ENCODE data around the gene LGMN. TPM values are rescaled to one million over a fixed set of nuclear protein-coding genes. Genes with fewer than 3 reads are reported as not detected.

Gene LGMN
- total and polyA plus RNA-seq, 2 donors (not counting 1 experiment from before 2014, with no cell fraction given): 17.6 to 21.1 TPM

DNA sequence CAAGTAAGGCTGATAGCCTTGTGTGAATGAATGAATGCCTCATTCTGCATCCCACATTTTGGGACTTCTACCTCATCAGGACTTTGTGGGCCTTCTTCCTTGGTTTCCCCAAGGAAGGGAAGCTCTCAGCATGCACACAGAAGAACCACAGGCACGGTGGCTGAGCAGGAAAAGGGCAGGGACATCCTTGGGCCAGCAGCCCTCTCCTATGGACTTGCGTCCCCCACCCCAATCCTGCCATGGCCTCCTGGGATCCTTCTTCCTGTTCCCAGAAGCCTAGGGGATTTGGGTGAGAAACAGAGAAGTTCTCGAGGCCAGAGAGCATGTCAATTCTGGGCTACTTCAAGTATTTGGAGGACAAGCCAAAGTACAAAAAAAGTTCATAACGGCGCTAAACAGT, 69.7 kb downstream of the LGMN start:
- ChIA-PET CTCF (interaction anchor here (3.3 to 5.2 kb wide), 2 partner anchors 64 to 83 kb away, joined by 29 to 38 read pairs; no protein-coding TSS in a partner anchor), POLR2A (no interaction called here)
- H3K4me1 ChIP-seq (ENCODE audit: control insufficient read depth in 2 of 2, insufficient read depth in 2 of 2, low read length in 2 of 2): peaks cover 49 to 53% of the 10 kb centered on the region in 2 donors
- no peak overlapping the region for H3K9ac ChIP-seq (ENCODE audit: low read length)
- peak overlapping the region; percentile 84 for H3K27ac Mint-ChIP-seq
- ATAC-seq (ENCODE audit: low read depth) (no peak), DNase-seq (no peak)
- no peaks in the 10 kb centered on the region for H3K27me3 Mint-ChIP-seq
- peak overlapping the region in 1 of 2 donors; percentile 66 for H3K27ac ChIP-seq (ENCODE audit: low read length in 2 of 2)
- peaks cover 45% of the 10 kb centered on the region for H3K79me2 ChIP-seq (ENCODE audit: control insufficient read depth, insufficient read depth, low read length)
- no peak overlapping the region for H3K4me2 ChIP-seq (replicated peaks; ENCODE audit: low read depth, low read length, poor library complexity, severe bottlenecking)
- no peak overlapping the region for H3K4me3 Mint-ChIP-seq
- TF ChIP-seq, protein P1, sequence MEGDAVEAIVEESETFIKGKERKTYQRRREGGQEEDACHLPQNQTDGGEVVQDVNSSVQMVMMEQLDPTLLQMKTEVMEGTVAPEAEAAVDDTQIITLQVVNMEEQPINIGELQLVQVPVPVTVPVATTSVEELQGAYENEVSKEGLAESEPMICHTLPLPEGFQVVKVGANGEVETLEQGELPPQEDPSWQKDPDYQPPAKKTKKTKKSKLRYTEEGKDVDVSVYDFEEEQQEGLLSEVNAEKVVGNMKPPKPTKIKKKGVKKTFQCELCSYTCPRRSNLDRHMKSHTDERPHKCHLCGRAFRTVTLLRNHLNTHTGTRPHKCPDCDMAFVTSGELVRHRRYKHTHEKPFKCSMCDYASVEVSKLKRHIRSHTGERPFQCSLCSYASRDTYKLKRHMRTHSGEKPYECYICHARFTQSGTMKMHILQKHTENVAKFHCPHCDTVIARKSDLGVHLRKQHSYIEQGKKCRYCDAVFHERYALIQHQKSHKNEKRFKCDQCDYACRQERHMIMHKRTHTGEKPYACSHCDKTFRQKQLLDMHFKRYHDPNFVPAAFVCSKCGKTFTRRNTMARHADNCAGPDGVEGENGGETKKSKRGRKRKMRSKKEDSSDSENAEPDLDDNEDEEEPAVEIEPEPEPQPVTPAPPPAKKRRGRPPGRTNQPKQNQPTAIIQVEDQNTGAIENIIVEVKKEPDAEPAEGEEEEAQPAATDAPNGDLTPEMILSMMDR (IDR thresholded peaks at IDR 0.05): no peak
- TF ChIP-seq EZH2 (IDR thresholded peaks at IDR 0.05; ENCODE audit: borderline replicate concordance, insufficient read depth, low read depth, low read length, poor library complexity, severe bottlenecking): no peak
- H3K4me3 ChIP-seq (ENCODE audit: control extremely low read depth in 1 of 5, extremely low read depth in 1 of 5, insufficient read depth in 1 of 5, low read depth in 2 of 5, low read length in 4 of 5): no peak overlapping the region
- H3K27me3 ChIP-seq (replicated peaks in 1 of 4; ENCODE audit: control extremely low read depth in 1 of 4, control insufficient read depth in 3 of 4, insufficient read depth in 4 of 4, low read length in 3 of 4): no peaks in the 10 kb centered on the region
- H2AFZ ChIP-seq (ENCODE audit: insufficient read depth, low read depth, low read length, poor library complexity, severe bottlenecking): no peak overlapping the region
- peaks cover 0 to 20% (median 0%) of the 10 kb centered on the region in 3 donors for H3K9me3 ChIP-seq (ENCODE audit: control extremely low read depth in 1 of 3, control insufficient read depth in 2 of 3, insufficient read depth in 1 of 3, low read length in 2 of 3)
- WGBS (ENCODE audit: insufficient coverage): 93% methylated on average over 3 of the region's 5 CpGs
- peaks cover 77% of the 10 kb centered on the region for H4K20me1 ChIP-seq (ENCODE audit: control insufficient read depth, insufficient read depth, low read length, poor library complexity, severe bottlenecking)
- peaks cover 57% of the 10 kb centered on the region for H3K4me1 Mint-ChIP-seq
- H3K36me3 ChIP-seq (replicated peaks in 1 of 2; ENCODE audit: control extremely low read depth in 1 of 2, control insufficient read depth in 1 of 2, extremely low read depth in 1 of 2, insufficient read depth in 2 of 2, low read length in 1 of 2): peaks cover 2 to 80% of the 10 kb centered on the region in 2 experiments
- H3K9me3 Mint-ChIP-seq (ENCODE audit: insufficient read depth): no peaks in the 10 kb centered on the region
- intact Hi-C loops (cut with micrococcal nuclease): no loop called here

DNA sequence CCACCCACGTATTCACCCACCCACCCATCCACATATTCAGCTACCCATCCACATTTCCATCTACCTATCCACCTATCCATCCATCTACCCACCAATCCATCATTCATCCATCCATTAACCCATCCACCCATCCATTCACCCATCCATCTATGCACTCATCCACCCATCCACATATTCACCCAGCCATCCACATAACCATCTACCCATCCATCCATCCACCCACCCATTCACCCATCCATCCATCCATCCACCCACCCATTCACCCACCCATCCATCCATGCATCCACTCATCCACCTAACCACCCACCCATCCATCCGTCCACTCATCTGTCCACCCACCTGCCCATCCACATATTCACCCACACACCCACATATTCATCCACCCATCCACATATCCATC, 70.5 kb downstream of the LGMN start:
- no peak overlapping the region for H3K4me2 ChIP-seq (replicated peaks; ENCODE audit: low read depth, low read length, poor library complexity, severe bottlenecking)
- no peaks in the 10 kb centered on the region for H3K27me3 Mint-ChIP-seq
- peaks cover 53% of the 10 kb centered on the region for H3K79me2 ChIP-seq (ENCODE audit: control insufficient read depth, insufficient read depth, low read length)
- H3K4me3 ChIP-seq (ENCODE audit: control extremely low read depth in 1 of 5, extremely low read depth in 1 of 5, insufficient read depth in 1 of 5, low read depth in 2 of 5, low read length in 4 of 5): no peak overlapping the region
- H4K20me1 ChIP-seq (ENCODE audit: control insufficient read depth, insufficient read depth, low read length, poor library complexity, severe bottlenecking): peaks cover 79% of the 10 kb centered on the region
- H3K9me3 Mint-ChIP-seq (ENCODE audit: insufficient read depth): no peaks in the 10 kb centered on the region
- H3K27ac ChIP-seq (ENCODE audit: low read length in 2 of 2): peak overlapping the region; percentile 69 to 77
- no peak for ATAC-seq (ENCODE audit: low read depth)
- H3K27ac Mint-ChIP-seq: peak overlapping the region; percentile 92
- H3K4me3 Mint-ChIP-seq: peak overlapping the region; percentile 54
- no peak for DNase-seq
- H3K9ac ChIP-seq (ENCODE audit: low read length): no peak overlapping the region
- POLR2A ChIA-PET: interaction anchor here (0.5 to 2.2 kb wide), 4 partner anchors 8 to 221 kb away, joined by 3 to 7 read pairs (median 4); no protein-coding TSS in a partner anchor
- TF ChIP-seq EZH2 (IDR thresholded peaks at IDR 0.05; ENCODE audit: borderline replicate concordance, insufficient read depth, low read depth, low read length, poor library complexity, severe bottlenecking): no peak
- TF ChIP-seq, protein P1 (IDR thresholded peaks at IDR 0.05): no peak
- CTCF ChIA-PET: interaction anchor here (1.0 to 3.3 kb wide), 7 partner anchors 9 to 93 kb away, joined by 5 to 38 read pairs (median 7); no protein-coding TSS in a partner anchor
- H3K9me3 ChIP-seq (ENCODE audit: control extremely low read depth in 1 of 3, control insufficient read depth in 2 of 3, insufficient read depth in 1 of 3, low read length in 2 of 3): peaks cover 0 to 20% (median 0%) of the 10 kb centered on the region in 3 donors
- peaks cover 49 to 54% of the 10 kb centered on the region in 2 donors for H3K4me1 ChIP-seq (ENCODE audit: control insufficient read depth in 2 of 2, insufficient read depth in 2 of 2, low read length in 2 of 2)
- H2AFZ ChIP-seq (ENCODE audit: insufficient read depth, low read depth, low read length, poor library complexity, severe bottlenecking): no peak overlapping the region
- peaks cover 59% of the 10 kb centered on the region for H3K4me1 Mint-ChIP-seq
- peaks cover 2 to 80% of the 10 kb centered on the region in 2 experiments for H3K36me3 ChIP-seq (replicated peaks in 1 of 2; ENCODE audit: control extremely low read depth in 1 of 2, control insufficient read depth in 1 of 2, extremely low read depth in 1 of 2, insufficient read depth in 2 of 2, low read length in 1 of 2)
- H3K27me3 ChIP-seq (replicated peaks in 1 of 4; ENCODE audit: control extremely low read depth in 1 of 4, control insufficient read depth in 3 of 4, insufficient read depth in 4 of 4, low read length in 3 of 4): no peaks in the 10 kb centered on the region
- intact Hi-C loops (cut with micrococcal nuclease): loop anchor here (1.0 to 2.0 kb wide), 5 partner anchors 13 to 127 kb away; no protein-coding TSS in a partner anchor
- 92% methylated on average over 2 of the region's 2 CpGs for WGBS (ENCODE audit: insufficient coverage)

All from B cell (primary cell).